Activated T-helper 1 cell treated with anti-CD3 and anti-CD28 coated beads, Interleukin-2, amount 50 U/mL, for 16 hours (primary cell): ENCODE data around the gene ELOVL6.
"Not testable (repeated sequence)": the region's sequence is repeated elsewhere in the genome, so short reads cannot be mapped to it uniquely, and the experiment has no call there.

ENCODE experiments used
- DNase-seq, 2 donors: peaks; one replicate each; pipeline ENCODE4 v3.0.0-alpha.2; 2020; ENCODE audit warnings: low read depth in 1 of 2, low spot score in 1 of 2

Gene ELOVL6, protein sequence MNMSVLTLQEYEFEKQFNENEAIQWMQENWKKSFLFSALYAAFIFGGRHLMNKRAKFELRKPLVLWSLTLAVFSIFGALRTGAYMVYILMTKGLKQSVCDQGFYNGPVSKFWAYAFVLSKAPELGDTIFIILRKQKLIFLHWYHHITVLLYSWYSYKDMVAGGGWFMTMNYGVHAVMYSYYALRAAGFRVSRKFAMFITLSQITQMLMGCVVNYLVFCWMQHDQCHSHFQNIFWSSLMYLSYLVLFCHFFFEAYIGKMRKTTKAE

DNA sequence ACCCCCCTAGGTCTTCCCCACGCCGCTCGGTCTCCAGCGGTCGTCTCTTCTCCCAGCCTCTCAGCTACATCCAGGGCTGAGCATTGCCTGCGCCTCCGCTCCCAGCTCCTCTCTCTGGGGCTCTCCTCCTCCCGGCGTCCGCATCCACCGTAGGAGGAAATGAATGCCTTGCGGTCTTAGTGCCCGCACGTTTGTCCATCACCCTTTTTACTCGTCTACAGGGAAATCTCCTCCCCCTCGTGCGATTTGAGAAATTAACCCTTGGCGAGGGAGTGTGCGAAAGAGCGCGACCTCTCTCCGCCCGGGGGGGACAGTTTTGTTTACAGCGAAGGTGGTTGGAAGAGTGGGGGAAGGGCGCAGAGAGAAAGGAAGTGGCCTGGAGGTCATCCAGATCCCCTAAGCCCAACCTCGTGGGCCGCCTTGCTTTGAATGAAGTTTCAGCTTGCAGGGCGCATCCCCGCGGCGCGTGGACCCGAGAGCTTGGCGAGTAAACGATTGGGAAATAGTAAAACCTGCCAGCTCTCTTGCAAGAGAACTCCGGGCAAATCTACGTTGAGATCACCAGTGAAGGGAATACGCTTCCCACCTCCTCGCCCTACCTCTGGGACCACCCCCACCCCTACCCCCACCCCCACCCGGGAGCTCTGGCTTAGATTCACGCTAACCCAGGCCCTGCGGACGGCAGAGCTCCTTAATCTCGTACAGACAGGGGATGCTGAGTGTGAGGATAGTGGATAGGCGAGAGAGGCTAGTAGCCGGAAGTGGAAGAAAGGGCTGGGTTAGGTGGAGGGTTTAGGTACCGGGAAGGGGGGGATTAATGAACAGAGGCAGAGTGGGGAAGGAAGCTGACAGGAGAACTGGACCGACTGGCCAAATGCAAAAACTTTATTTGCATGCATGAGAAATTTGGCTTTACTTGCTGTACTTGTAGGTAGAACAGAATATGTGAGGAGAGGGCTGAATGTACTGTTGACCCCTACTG, at the start of gene ELOVL6:
Gene ELOVL6, minus strand, starts transcription at position 181 of the 982 bp plus-strand sequence. CDS start 280 bp downstream, outside the sequence.
- no peak for DNase-seq

DNA sequence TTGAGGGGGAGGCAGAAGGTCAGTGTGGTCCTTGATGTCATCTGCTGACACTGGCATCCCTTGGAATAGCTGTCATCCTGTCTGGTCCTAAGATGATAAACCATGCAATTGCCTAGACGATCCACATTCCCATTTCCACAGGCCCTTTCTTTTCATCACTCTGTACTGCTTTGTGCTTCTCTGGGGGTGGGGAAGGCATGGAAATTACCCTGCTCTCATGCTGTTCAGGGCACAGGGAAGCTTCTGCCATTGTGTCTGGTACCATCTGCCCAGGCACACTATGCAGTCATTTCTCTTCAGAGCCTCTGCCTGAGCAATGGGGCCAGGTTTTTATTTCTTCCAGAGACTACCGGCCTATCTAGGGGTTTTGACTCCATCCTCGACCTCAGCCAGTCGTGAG, 49.7 kb upstream of the ELOVL6 start:
- DNase-seq = no peak

DNA sequence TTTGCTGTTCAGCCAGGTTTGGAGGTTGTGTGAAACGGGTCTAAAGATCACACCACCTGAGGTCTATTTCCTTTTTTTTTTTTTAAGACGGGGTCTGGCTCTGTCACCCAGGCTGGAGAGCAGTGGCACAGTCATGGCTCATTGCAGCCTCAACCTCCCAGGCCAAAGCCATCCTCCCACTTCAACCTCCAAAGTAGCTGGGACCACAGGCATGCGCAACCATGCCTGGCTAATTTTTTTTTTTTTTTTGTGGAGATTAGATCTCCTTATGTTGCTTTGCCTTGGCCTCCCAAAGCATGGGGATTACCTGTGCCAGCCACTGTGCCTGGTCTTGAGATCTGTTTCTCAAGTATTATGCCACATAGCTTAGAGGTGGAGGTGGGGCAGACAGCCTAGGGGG, 49.2 kb upstream of the ELOVL6 start:
- DNase-seq = no peak

DNA sequence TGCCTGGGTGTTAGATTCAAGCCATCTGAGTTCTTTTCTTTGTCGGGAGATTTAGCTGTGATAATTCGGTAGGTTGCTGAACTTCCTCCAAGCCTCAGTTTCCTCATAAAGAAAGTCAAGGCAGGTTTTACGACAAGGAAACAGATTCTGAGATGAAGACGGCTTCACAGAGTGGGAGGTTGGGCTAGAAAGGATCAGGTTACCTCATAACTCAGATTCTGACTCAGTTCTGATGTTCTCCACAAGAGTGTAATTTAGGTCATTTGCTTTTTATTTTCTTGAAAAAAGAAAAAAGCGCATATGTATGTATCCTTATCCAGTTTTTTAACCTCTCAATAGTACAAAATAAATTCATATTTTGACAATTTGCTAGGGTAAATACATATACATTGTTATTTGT, 47.2 kb upstream of the ELOVL6 start:
- no peak for DNase-seq

DNA sequence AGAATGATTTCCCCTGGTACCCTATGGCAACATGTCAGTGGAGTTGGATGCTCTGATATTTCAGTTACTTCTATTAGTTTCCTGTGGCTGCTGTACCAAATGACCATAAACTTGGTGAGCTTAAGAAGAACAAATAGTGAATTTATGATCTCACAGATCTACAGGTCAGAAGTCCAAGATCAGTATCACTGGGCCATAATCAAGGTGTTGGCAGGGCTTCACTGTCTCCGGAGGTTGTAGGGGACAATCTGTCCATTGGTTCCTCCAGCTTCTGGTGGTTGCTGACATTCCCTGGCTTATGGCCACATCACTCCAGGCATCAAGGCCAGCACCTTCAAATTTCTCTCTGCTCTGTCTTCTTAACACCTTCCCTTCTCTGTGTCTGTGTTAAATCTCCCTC, 37.9 kb upstream of the ELOVL6 start:
- no peak for DNase-seq

DNA sequence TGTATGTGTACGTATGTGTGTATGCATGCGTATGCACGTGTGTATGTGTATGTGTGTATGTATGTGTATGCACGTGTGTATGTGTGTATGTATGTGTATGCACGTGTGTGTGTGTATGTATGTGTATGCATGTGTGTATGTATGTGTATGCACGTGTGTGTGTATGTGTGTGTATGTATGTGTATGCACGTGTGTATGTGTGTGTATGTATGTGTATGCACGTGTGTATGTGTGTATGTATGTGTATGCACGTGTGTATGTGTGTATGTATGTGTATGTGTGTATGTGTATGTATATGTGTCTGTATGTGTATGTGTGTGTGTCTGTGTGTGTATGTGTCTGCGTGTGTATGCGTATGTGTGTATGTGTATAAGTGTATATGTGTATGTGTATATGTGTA, 35.2 kb upstream of the ELOVL6 start:
- not testable (repeated sequence) for DNase-seq

DNA sequence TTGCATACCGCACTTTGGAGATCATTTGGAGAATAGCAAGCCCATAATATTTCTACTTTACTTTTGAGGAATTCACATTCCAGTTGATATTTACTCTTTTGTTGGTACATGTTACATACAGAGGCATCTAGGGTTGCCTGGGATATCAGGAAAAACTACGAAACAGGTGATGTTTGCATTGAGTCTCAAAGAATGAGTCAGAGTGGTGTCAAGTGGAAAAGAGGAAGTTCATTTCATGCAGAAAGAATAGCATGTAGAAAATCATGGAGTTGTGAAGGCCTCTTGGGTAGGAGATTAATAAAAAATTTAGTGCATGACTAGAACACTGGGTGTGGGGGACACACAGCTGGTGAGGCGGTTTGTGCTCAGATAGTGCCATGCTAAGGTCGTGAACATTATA, 33.5 kb upstream of the ELOVL6 start:
- DNase-seq = no peak

DNA sequence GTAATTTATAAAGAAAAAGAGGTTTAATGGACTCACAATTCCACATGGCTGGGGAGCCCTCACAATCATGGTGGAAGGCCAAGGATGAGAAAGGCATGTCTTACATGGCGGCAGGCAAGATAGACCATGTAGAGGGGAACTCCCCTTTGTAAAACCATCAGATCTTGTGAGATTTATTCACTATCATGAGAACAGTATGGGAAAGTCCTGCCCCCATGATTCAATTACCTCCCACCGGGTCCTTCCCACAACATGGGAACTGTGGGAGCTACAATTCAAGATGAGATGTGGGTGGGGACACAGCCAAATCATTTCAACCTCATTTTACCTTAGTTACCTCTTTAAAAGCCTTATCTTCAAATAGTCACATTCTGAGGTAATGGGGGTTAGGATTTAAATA, 30.9 kb upstream of the ELOVL6 start:
- no peak for DNase-seq

DNA sequence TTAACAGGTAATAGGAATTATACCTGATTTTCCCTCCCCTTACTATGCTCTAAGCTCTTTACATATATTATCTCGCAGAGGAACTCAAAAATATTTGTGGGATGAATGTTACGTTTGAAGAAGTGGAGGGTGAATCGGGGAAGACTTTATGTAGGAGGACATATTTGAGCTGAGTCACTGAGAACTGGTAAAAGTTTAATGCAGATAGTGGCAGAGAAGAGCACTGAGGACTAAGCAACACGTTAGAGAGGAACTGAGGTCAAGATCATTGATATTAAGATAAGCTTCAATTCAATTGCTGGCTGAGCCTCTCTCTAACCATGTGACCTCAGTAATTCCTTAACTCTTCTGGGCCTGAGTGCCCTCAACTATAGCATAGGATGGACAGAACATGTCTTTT, 26.4 kb upstream of the ELOVL6 start:
- no peak for DNase-seq

DNA sequence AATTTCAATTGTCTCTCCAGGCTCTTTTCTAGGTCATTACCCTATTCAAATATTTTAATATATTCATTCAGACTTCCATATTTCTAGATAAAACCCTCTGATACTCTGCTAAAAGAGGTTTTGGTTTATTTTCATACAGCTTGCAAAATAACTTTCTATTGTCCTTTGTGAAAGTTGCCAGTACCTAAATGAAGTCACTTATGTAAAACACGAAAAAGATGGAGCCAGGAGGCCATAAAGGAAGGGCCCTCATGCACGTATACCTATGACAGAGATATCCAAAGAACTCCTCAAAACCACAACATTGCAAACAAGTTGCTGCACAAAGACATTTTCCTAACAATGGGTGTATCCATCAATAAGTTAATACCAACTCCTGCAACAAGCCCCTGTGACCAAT, 25.7 kb upstream of the ELOVL6 start:
- DNase-seq = no peak

DNA sequence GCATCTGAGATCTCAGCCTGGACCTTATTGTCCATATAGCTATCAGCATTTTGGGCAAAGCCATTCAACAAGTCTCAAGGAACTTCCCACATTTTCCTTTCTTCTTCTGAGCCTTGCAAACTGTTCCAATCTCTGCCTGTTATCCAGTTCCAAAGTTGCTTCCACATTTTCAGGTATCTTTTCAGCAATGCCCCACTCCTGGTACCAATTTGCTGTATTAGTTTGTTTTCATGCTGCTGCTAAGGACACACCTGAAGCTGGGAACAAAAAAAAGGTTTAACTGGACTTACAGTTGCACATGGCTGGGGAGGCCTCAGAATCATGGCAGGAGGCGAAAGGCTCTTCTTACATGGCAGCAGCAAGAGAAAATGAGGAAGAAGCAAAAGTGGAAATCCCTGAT, 20.5 kb upstream of the ELOVL6 start:
- not testable (repeated sequence) for DNase-seq

DNA sequence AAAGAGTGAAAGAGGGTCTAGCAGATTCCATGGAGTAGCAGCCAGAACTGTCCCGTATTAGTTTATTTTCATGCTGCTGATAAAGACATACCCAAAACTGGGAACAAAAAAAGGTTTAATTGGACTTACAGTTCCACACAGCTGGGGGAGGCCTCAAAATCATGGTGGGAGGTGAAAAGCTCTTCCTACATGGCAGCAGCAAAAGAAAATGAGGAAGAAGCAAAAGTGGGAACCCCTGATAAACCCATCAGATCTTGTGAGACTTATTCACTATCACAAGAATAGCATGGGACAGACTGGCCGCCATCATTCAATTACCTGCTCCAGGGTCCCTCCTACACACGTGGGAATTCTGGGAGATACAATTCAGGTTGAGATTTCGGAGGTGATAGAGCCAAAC, 18.8 kb upstream of the ELOVL6 start:
- DNase-seq = not testable (repeated sequence)

DNA sequence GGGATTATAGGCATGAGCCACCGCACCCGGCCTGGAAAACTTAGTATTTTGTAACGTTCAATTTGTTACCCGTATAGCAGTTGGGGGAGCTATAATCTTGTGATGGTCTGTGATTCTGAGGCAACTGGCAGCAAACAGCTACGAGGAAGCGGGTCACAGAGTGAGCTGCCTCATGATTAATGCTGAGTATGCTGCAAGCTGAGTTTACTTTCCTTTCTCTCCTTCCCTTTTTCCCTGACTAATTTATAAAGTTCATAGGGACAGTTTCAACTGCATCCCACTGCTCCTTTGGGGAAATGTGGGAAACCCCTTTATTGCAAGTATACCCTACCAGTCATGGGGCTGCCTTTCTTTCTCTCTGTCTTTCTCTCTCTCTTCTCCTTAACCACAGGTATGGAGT, 17.7 kb upstream of the ELOVL6 start:
- no peak for DNase-seq

DNA sequence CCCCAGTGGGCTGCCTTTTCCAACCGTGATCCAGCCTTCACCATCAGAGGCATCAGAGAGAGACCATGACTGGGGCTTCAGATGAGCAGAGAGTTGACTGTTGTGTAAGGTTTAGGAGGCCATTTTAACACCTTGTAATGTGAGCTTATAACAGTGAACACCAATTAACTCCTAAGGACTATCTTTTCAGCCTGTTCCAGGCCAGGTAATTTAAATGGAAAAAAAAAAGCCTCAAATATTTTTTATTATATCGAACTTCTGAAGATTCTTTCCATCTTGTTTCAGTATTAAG, 13.3 kb upstream of the ELOVL6 start:
- DNase-seq = no peak

DNA sequence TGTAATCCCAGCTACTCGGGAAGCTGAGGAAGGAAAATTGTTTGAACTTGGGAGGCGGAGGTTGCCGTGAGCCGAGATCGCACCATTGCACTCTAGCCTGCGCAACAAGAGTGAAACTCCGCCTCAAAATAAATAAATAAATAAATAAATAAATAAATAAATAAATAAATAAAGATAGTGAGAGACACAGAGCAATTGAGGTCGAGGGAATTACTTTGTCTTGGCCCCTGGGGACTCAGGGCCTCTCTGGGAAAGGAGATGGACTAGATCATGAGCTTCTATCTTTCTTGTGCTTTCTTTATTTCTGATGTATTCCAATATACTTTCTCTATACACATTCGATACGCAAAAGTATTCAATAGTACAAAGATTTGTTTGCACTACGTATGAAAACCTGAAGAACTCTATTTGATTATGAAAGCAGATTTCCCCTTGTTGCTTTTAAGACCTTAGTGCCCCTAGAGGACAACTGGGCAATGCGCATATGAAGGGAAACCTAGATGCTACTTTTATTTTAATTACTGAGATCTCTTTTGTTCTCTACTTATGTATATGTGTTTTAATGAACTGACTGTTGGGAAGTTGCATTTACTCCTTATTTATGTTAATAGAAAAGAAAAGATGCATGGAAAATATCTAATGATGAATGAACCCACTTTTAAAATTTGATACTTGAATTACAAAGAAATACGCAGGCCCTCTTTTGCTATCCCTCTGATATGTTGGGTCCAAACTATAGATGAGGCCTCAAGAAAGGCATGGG, 12.8 kb upstream of the ELOVL6 start:
- no peak for DNase-seq

DNA sequence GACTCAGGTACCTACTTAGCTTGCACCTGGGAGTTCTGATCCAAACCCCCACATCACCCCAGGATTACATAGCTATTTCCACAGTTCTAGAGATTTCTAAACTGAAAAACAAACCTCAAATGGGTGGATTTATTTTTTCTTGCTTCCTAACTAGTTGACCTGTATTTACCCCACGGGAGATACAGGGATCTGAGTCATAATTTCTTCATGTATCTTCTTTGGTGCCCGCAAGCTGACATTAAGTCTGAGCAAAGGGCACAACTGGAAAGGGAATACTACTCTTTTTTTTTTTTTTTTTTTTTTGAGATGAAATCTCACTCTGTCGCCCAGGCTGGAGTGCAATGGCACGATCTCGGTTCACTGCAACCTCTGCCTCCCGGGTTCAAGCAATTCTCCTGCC, 10.0 kb upstream of the ELOVL6 start:
- no peak for DNase-seq

DNA sequence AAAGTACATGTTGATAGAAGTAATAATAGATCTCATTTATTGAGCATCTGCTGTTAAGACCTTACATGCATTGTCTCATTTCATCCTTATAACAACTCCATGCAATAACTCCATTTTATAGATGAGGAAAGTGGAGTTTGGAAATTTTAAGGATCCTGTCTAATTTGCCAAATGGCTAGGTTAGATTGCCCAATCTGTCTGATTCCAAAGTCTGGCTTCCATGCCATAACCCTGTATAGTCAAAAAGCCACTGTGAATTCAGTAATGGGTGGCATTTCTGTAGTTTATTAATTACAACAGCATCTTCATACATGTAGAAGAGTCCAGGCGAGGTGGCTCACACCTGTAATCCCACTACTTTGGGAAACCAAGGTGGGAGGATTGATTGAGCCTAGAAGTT, 8.8 kb upstream of the ELOVL6 start:
- DNase-seq = no peak

DNA sequence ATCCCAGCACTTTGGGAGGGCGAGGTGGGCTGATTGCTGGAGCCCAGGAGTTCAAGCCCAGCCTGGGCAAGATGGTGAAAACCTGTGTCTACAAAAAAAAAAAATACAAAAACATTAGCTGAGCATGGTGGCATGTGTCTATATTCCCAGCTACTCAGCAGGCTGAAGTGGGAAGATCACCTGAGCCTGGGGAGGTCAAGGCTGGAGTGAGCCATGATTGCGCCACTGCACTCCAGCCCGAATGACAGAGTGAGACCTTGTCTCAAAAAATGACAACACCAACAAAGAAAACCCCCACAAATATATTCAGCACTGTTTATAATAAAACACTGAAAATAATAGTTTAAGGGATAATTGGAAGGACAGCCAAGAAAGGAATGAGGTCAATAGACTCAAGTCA, 3.6 kb upstream of the ELOVL6 start:
- DNase-seq = no peak

DNA sequence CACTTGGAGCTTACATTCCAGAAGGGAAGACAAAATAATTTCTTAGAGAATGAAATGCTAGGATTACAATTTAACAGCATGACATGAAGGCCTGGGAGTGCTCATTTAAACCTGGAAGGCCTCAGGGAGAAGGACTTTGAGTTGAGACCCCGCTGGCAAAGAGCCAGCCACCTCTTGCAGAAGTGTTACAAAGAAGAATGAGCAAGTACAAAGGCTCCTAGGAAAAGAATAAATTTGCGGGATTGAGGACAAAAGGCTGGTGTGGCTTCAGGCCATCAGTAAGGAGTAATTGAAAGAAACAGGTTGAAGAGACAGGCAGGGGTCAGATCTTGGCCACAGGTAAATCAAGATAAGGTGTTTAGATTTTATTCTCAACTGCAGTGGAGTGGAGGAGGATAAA, 3.1 kb upstream of the ELOVL6 start:
- DNase-seq = no peak

DNA sequence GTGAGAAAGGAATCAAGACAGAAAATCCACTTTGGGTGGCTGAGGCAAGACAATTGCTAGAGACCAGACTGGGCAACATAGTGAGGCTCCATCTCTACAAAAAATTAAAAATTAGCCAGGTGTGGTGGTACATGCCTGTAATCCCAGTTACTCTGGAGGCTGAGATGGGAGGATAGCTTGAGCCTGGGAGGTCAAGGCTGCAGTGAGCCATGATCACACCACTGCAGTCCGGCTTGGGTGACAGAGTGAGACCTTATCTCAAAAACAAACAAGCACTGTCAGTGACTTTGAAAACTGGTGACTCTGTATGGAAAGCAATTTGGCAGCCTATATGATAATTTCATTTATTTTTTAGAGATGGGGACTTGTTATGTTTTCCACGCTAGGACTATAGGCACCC, 2.3 kb upstream of the ELOVL6 start:
- no peak for DNase-seq

DNA sequence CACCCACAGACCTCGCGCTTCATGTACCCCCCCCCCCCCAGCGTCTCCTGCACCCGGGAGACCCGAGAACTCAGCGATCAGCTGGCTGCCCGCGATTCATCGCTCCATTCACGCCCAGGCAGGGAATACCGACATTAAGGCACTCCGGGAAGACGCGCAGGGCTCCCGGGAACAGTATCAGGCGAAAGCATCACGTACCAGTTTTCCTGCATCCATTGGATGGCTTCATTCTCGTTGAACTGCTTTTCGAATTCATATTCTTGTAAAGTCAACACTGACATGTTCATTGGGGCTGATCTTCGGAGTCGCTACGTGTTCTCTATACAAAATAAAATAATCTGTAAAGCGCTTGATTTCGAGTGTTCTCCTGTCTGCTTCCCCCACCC, 373 bp downstream of the ELOVL6 start:
- no peak for DNase-seq

DNA sequence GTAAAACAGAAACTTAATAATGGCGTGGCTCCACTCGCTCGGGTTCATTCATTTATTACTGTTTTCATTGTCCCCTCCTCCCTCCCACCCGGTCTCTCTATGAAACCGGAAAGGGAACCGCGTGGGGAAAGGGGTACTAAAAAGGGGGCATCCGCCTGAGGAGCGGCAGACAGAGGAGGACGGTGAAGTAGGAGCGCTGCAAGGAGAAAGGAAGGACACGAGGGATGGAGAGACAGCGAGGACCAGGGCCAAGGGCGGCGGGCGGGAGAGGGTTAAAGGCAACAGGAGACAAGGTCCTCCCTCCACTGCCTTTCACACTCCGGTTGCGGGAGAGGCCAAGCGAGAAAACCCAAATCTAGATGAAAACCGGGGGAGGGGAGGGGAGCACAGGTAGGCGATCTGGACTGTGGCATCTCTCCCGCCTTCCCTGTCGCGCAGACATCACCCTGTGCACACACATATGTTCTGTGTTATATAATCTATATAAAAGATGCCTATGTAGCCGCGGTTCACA, 829 bp downstream of the ELOVL6 start:
- peak in 1 of 2 donors; percentile 19 for DNase-seq
